NCI-H2107 (cell line): ENCODE data around the gene ZFPM1.
"Not testable (repeated sequence)": the region's sequence is repeated elsewhere in the genome, so short reads cannot be mapped to it uniquely, and the experiment has no call there.

ENCODE experiments used
- DNase-seq: peaks from one replicate; lab custom pipeline; 2025; lab: John Stamatoyannopoulos, UW

Gene ZFPM1

DNA sequence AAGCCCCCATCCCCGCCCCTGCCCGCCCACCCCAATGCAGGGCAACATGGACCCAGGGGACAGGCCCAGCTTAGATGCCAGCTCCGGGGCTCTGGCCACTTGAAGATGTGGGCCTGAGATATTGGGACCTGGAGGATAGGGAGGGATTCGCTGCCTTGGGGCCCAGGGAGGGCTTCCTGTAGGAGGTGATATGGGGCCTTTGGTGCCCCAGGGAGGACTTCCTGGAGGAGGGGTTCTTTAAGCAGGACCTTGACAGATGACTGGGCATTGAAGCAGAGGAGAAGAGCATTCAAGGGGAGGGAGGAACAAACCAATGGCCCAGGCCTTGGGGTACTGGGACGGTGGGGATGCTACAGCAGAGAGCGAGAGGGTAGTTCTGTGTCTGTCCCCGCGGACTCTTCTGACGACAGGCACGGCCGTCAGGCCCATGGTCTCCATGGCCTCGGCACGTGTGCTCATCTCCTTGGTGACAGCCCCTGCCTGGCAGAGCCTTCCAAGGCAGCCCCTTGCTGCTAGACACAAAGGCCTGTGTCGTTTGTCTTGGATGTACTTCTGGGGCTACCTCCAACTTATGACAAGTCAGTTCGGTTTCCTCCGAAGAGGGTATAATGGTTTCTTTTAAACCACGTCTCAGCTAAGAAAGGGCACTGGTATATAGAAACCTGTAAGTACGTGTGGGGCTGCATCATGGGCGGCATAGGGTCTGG is 61.6 kb downstream of the ZFPM1 start:
- DNase-seq, result no peak

DNA sequence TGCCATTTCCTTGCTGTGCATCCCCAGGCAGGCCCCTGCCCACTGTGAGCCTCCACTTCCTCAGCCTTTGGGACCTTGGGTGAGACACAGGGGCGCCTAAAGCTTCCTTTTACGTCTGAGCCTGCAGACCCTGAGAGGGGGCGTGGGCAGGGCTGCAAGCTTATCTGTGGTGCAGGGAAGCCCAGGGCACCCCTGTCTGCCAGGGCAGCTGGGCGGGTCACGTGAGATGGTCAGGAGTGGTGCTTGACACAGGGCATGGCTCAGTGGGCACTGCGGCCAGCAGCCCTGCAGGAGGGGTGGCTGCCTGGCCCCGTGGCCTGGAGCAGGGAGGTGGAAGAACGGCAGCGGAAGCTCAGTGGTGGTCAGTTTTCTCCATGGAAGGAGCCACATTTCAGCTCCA is 62.3 kb downstream of the ZFPM1 start:
- DNase-seq, result no peak

DNA sequence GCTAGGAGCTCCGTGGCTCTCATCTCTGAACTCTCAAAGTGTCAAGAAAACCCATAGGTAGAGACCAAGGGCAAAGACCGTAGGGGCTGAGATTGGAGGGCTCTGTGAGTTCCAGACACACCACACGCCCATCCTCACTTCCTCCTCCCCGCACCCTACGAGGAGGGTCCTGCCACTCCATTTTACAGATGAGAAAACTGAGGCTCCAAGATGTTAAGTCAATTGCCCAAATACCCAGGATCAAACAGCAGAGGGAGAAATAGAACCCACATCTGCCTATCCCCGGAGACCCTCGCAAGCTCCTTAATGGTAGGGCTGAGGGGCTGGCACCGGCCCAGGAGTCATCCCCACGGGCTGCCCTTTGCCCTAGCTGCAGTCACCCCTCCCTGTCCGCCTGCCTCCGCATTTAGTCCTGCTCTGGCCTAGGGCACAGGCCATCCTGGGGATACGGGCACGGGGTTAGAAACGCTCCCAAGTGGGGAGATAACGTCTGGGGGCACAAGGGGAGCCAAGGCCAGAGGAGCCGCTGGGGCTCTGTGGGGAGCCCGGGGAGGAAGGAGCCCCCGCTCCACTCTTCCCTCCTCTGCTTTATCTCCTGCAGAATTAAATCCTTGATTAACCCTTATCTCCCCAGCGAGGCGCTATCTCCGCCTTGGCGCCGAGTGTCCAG is 63.0 kb downstream of the ZFPM1 start:
- no peak for DNase-seq

DNA sequence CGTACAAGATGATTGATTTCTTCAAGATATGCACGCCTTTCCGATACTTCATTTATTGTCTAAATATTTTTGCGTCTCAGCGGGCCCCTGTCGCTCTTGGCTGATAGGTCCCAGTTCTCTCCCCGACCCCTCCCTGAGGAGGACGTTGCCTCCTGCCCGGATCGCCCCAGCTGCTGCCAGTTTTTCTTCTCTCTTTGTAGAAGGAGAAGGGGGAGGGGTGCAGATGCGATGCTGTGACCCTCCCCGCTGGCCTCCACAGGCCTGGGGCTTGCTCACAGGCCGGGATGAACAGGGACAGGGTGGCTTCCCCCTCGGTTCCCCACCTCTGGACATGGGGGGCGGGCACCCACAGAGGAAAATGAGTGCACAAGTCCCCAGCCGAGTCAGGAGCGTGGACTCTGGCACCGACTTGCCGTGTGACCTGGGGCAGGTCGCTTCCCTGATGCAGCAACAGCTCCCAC is 63.6 kb downstream of the ZFPM1 start:
- no peak for DNase-seq

DNA sequence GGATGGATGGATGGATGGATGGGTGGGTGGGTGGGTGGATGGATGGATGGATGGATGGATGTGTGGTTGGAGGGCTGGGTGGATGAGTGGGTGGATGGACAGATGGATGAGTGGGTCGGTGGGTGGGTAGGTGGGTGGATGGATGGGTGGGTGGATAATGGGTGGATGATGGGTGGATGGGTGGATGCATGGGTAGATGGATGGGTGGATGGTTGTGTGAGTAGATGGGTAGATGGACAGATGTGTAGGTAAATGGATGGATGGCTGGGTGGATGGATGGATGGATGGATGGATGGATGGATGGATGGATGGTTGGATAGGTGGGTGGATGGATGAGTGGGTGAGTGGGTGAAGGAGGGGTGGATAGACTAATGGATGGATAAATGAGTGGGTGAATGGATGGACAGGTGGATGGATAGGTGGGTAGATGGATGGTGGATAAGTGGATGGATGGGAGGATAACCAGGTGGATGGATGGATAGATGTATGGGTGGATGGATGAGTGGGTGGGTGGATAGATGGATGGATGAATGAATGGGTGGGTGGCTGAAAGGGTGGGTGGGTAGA is 64.2 kb downstream of the ZFPM1 start:
- not testable (repeated sequence) for DNase-seq

DNA sequence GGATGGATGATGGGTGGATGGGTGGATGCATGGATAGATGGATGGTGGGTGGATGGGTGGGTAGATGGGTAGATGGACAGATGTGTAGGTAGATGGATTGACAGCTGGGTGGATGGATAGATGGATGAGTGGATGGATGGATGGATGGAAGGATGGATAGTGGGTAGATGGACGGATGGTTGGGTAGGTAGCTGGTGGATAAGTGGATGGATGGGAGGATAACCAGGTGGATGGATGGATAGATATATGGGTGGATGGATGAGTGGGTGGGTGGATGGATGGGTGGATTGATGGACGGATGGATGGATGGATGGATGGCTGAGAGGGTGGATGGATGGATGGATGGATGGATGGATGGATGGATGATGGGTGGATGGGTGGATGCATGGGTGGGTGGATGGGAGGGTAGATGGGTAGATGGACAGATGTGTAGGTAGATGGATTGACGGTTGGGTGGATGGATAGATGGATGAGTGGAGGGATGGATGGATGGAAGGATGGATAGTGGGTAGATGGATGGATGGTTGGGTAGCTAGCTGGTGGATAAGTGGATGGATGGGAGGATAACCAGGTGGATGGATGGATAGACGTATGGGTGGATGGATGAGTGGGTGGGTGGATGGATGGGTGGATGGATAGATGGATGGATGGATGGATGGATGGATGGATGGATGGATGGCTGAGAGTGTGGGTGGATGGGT is 65.5 kb downstream of the ZFPM1 start:
- DNase-seq, result not testable (repeated sequence)

DNA sequence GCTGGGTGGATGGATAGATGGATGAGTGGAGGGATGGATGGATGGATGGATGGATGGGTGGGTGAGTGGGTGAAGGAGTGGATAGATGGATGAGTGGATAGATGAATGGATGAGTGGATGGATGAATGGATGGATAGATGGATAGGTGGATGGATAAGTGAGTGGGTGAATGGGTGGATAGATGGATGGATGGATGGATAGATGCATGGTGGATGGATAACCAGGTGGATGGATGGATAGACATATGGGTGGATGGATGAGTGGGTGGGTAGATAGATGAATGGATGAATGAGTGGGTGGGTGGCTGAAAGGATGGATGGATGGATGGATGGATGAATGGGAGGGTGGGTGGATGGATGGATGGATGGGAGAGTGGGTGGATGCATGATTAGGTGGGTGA is 66.2 kb downstream of the ZFPM1 start:
- DNase-seq, result no peak

DNA sequence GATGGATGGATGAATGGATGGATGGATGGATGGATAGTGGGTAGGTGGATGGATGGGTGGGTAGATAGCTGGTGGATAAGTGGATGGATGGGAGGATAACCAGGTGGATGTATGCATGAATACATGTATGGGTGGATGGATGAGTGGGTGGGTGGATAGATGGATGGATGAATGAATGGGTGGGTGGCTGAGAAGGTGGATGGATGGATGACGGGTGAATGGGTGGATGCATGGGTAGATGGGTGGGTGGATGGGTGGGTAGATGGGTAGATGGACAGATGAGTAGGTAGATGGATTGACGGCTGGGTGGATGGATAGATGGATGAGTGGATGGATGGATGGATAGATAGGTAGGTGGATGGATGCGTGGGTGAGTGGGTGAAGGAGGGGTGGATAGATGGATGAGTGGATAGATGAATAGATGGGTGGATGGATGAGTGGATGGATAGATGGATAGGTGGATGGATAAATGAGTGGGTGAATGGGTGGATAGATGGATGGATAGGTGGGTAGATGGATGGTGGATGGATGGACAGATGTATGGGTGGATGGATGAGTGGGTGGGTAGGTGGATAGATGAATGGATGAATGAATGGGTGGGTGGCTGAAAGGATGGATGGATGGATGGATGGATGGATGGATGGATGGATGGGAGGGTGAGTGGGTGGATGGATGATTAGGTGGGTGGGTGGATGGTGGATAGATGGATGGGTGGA is 67.0 kb downstream of the ZFPM1 start:
- no peak for DNase-seq

DNA sequence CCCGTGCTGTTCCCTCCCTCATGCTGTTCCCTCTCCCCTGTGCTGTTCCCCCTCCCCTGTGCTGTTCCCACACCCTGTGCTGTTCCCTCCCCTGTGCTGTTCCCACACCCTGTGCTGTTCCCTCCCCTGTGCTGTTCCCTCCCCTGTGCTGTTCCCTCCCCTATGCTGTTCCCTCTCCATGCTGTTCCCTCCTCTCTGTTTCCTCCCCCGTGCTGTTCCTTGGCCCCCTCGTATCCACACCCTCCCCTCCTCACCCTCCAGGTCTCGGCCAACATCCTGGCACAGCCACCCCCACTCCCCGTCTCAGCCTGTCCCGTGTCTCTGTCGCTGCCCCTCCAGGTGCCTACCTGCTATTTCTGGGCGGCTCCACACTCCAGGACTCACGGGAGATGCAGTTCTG is 68.6 kb downstream of the ZFPM1 start:
- no peak for DNase-seq

DNA sequence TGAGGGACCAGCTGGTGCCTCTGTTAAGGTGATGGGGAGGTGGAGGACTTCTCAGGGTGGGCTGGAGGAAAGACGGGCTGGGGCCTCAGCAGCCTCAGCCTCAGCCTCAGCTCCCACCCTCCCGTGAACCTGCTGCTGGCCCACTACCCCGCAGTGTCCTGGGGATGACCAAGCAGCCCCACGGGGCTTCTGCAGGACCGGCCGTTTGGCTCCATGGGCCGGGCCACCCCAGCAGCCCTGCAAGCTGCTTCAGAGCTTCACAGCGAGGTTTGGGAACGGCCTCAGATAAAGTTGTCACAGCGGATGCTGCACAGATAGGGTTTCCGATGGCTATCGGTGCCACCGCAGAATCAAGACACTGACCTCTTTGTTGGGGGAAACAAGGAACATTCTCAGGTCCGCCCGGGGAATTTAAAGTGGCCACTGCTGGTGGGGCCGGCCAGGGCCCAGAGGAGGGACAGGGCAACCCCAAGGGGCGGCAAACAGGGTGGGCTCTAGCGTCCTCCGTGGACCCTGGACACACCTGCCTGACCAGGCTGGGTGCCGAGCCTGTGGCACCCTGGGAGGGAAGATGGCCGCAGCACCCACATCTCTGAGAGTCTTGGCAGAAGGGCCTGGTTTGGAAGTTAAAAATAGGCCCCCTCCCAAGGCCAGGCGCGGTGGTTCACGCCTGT is 69.3 kb downstream of the ZFPM1 start:
- no peak for DNase-seq

DNA sequence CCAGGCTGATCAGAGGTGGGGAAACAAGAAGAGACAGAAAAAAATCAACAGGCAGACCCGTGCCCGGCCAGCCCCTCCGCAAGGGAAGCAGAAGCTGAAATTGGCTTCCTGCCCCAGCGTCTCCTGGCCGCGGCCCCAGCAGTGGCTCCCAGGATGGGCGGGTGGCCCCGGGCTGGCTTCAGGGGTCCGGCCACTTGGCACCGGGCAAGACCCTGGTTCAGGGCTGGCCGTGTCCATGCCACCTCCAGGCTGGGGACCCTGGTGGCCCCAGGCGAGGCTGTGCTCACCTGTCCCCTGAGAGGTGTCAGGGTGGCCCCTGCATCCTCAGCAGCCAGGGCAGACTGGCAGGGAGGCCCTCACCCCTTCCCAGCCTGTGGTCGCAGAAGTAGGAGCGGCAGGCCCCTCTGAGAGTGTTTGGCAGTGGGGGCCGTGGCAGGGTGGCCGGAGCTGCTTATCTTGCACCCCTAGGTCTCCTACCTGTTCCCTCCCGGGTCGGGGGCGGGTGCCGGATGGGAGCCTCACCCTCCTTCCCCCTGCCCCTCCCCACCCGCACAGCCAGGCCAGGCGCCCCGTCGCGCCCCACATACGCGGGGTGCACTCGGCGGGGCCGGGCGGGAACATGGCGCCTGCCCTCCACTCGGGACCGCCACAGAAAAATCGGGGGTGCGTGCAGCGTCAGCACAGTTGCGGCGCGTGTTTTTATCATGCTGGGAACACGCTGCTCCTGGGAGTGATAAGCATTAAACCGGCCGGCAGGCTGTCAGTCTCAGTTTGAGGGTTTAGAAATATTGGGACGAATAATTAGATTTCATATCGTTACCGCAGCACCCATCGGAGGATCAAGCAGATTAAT is 70.5 kb downstream of the ZFPM1 start:
- DNase-seq, result no peak

DNA sequence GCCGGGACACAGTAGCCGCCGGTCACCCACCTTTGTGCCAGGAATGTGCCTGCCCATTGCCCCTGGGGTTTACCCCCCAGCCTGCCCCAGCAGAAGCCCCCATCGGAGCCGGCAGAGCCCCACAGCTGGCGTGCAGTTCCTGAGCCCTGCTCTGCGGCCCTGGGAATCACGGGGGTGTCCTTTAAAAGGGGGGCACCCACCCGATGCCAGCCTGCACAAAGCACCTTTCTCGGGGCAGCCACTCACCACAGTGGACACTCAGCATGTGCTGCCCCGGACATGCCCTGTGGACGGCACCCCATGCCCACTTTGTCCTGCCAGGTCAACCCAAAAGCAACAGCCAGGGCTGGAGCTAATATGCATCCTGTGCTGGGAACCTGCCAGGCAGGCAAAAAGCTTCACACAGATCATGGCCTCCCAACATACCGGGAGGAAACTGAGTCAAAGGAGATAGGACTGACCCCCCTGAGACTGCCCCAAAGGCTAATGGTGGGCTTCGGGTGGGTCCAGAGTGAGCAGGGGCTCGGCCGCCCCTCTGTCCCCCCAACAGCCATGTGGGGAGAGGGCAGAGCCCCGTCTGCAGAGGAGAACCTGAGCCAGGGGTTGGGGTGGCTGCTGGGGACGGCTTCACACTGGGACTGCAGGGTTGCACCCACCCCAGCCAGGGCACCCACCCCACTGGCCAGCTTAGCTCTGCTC is 71.3 kb downstream of the ZFPM1 start:
- no peak for DNase-seq

DNA sequence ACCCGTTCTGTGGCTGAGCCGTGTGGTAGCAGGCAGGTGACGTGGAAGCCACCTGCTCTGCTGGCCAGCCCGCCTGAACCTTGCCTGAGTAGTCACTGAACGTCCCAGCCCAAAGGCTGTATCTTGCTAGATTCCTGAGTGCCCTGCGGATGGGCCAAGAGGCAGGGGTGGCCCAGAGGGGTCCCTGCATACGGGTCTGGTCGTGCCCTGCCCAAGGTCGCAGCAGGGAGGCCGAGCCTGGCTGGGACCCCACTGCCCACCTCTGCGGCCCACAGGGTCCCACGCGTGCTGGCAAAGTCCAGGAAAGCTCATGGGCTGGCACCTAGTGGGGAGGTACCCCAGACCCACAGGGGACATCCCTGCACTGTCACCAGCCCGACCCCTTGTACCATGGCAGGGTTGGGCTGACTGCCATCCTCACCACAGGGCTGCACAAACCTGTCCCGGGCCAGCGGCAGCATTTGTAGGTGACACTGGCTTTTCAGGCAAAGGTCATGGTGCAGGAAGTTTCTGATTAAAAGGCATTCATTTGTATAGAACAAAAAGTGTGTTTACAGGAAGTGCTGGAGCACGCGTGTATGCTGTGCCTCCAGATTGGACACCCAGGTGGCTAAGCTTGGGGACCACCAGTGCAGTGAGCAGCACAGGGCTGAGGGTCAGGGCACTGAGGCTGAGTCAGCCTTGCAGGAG is 72.0 kb downstream of the ZFPM1 start:
- no peak for DNase-seq

DNA sequence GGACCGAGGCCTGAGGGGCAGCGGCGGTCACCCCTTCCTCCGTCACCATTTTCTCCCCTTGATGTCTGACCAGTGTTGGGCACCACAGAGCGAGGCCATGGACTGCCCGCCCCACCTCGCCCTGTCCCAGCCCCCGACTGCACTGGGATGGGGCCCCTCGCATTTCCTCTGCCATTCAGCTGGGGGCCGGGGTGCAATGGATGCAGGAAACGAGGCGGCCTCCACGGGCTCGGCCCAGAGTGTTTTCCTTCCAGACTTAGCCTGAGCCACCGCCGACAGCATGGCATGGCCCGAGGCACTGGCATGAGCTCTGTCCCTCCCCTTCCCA is 72.5 kb downstream of the ZFPM1 start:
- DNase-seq, result no peak

DNA sequence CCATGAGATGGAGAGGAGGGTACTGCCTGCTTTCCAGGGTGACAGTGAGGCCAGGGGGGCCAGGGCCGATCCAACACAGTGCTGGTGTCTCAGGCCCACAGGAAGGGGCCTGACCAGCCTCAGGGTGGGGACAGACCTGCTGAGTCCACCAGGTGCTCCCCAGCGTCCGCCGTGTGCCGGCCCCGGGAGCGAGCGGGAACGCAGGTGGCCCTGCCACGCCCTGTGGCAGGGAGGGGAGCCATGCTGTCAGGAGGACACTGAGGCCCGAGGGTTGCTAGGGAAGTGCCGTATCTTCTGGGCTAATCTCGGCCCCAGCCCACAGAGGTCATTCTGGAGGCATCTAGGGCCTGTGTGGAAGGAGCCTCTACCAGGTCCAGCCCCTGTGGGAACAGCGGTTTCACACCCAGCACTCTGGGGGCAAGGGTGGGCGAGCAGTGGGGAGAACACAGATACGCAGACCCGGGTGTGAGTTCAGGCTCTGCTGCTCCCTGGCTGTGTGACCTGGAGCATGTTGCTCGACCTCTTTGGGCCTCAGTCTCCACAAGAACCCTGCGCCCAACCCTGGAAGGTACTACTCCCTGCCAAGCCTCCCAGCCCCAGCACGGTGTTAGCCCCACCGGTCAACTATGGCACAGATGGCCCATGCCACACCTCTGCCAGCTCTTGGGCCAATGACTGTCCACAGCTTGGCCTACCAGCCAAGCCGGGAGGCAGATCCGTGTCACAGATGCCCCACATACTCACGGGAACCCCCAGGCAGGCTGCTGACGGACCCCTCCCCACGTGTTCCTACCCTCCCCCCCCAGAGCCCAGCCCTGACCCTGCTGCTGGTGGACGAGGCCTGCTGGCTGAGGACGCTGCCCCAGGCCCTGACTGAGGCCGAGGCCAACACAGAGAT is 73.2 kb downstream of the ZFPM1 start:
- no peak for DNase-seq

DNA sequence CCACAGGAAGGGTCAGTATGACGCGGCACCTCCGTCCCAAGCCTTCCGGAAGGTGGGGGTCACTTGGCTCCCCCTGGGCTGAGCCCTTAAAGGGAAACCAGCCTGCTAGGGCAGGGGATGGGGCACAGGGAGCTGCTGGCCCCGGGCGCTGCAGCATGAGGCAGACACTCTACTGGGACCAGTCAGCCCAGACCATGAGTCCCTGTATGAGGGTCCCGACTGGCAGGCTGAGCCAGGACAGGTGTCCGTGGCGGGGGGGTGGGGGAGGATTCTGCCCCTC is 73.8 kb downstream of the ZFPM1 start:
- DNase-seq, result no peak

DNA sequence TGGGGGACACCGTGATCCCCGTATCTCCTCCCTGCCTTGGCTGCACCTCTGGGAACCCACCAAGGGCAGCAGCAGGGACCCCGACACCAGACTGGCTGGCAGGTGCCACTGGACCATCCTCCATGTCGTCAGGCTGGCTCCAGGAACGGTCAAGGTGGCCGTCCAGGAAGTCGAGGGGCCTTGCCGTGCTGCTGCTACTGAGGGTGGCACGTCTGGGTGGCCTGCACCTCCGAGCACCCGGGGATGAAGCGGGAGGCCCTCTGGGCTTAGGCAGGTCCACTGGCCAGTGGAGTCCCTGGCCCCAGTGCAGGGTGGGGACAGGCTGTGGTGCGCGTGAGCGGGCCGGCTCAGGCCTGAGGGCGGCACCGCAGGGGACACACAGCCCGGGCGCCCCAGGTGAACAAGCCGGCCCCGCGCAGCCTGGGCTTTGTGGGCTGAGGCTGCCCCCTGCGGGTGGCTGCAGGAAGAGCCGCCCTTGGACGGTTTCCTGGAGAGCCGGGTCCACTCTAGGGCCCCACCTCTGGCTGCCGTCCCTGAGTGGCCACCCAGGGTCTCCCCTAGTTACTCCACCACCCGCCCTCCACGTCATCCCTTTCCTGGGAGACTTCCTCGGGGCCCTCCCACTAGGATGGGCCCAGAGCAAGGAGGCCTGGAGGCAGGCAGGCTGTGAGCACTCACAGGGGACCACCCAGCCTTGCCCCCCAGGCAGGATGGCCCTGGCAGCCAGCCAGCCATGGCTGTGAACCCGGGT is 74.3 kb downstream of the ZFPM1 start:
- peak; percentile 17 for DNase-seq
